Activated gamma-delta T cell treated with anti-CD3 and anti-CD28 coated beads, Interleukin-2, amount 50 U/mL, for 16 hours (primary cell): Measurements from ENCODE around the gene RIPOR1.
"Not testable (repeated sequence)": the region's sequence is repeated elsewhere in the genome, so short reads cannot be mapped to it uniquely, and the experiment has no call there.

Source experiments
- DNase-seq: peaks from one replicate; pipeline ENCODE4 v3.0.0-alpha.2; 2020; ENCODE audit warnings: low read depth

RIPOR1 gene

GRCh38 chr16:67528222-67528869, at the start of gene RIPOR1:
TSS of gene RIPOR1 (plus strand) at chr16:67528829. CDS start at chr16:67538447, 9,618 bp downstream.
- no peak for DNase-seq

GRCh38 chr16:67480833-67481560, 47.6 kb upstream of the RIPOR1 start, which contains the start of gene ATP6V0D1:
TSS of gene ATP6V0D1 (minus strand) at chr16:67481157. CDS start at chr16:67481086, 71 bp downstream.
- DNase-seq, result peak; percentile 99

- DNase-seq, result no peak
Observed at GRCh38 chr16:67481561-67482232, 46.9 kb upstream of the RIPOR1 start.

GRCh38 chr16:67482233-67482924, 46.2 kb upstream of the RIPOR1 start:
- DNase-seq, result no peak

- no peak for DNase-seq
Observed at GRCh38 chr16:67483150-67483549, 45.5 kb upstream of the RIPOR1 start, which contains the start of gene AGRP. TSS of gene AGRP (minus strand) at chr16:67483547. CDS start at chr16:67483398, 149 bp downstream.

GRCh38 chr16:67483731-67484525, 44.7 kb upstream of the RIPOR1 start:
- DNase-seq, result no peak

- no peak for DNase-seq
Observed at GRCh38 chr16:67486805-67487204, 41.8 kb upstream of the RIPOR1 start.

- DNase-seq, result not testable (repeated sequence)
Observed at GRCh38 chr16:67487561-67487960, 41.1 kb upstream of the RIPOR1 start.

- DNase-seq, result no peak
Observed at GRCh38 chr16:67489401-67490083, 39.1 kb upstream of the RIPOR1 start.

GRCh38 chr16:67490335-67491096, 38.1 kb upstream of the RIPOR1 start:
- no peak for DNase-seq

- DNase-seq, result no peak
Observed at GRCh38 chr16:67499106-67499505, 29.5 kb upstream of the RIPOR1 start.

- no peak for DNase-seq
Observed at GRCh38 chr16:67504031-67505021, 24.3 kb upstream of the RIPOR1 start.

- no peak for DNase-seq
Observed at GRCh38 chr16:67506468-67506867, 22.2 kb upstream of the RIPOR1 start.

- no peak for DNase-seq
Observed at GRCh38 chr16:67509016-67509415, 19.6 kb upstream of the RIPOR1 start.

- not testable (repeated sequence) for DNase-seq
Observed at GRCh38 chr16:67513892-67514291, 14.7 kb upstream of the RIPOR1 start.

GRCh38 chr16:67514382-67514828, 14.2 kb upstream of the RIPOR1 start:
- peak; percentile 72 for DNase-seq

- DNase-seq, result no peak
Observed at GRCh38 chr16:67516296-67517154, 12.1 kb upstream of the RIPOR1 start.

- no peak for DNase-seq
Observed at GRCh38 chr16:67517155-67517445, 11.5 kb upstream of the RIPOR1 start.
